Measurements from ENCODE around the gene KLC3.

Gene KLC3

GRCh38 chr19:45391346-45391745 is 50.8 kb downstream of the KLC3 start:
- ChIA-PET CTCF (interaction anchor here (1.0 to 2.4 kb wide), 4 partner anchors 9 to 89 kb away, joined by 3 to 12 read pairs (median 4); no protein-coding TSS in a partner anchor), POLR2A (no interaction called here)
- H3K4me3 ChIP-seq (ENCODE audit: low read depth, low read length), result no peak overlapping the region
- no peak for DNase-seq (ENCODE audit: low read depth, low spot score)
- TF ChIP-seq, protein P1, sequence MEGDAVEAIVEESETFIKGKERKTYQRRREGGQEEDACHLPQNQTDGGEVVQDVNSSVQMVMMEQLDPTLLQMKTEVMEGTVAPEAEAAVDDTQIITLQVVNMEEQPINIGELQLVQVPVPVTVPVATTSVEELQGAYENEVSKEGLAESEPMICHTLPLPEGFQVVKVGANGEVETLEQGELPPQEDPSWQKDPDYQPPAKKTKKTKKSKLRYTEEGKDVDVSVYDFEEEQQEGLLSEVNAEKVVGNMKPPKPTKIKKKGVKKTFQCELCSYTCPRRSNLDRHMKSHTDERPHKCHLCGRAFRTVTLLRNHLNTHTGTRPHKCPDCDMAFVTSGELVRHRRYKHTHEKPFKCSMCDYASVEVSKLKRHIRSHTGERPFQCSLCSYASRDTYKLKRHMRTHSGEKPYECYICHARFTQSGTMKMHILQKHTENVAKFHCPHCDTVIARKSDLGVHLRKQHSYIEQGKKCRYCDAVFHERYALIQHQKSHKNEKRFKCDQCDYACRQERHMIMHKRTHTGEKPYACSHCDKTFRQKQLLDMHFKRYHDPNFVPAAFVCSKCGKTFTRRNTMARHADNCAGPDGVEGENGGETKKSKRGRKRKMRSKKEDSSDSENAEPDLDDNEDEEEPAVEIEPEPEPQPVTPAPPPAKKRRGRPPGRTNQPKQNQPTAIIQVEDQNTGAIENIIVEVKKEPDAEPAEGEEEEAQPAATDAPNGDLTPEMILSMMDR (IDR thresholded peaks at IDR 0.05; ENCODE audit: insufficient read depth, low read length, missing control alignments), result no peak

DNA sequence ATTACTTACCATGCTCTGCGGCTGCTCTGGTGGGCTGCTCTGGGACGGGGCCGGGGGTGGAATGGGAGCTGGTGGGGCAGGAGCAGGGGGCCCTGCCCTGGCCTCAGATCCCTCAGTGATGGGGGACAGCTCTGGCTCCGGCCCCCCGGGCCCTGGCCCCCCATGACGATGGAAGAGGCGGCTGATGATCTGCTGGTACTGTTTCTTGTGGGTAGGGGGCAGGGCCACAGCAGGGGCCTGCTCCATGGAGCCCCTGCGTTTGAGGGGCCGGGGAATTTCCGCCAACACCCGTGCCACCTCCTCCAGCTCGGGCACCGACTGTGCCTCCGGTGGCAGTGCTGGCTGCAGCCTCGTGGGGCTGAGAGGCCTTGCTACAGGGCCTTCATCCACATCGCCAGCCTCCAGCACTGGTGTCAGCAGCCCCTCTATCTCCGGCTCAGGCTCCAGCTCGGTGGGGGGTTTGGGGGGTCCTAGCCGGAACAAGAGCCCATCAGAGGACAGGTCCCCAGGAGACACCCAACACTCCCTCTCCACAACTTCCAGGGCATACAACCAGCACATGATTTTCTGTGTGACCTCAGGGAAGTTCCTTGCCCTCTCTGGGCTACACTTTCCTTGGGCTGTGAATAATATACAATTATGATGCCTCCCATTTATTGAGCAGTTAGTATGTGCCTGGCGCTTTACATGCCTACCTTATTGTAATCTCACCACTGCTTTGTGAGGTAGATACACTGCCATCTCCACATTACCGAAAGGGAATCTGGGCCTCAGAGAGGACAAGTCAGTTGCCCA is 51.5 kb downstream of the KLC3 start:
- ChIA-PET CTCF (interaction anchor here (1.1 to 3.8 kb wide), 5 partner anchors 8 to 12 kb away, joined by 3 to 17 read pairs (median 4); partner anchors contain the start of gene PPP1R13L), POLR2A (no interaction called here)
- H3K4me3 ChIP-seq (ENCODE audit: low read depth, low read length), result no peak overlapping the region
- no peak for DNase-seq (ENCODE audit: low read depth, low spot score)
- TF ChIP-seq, protein P1 (IDR thresholded peaks at IDR 0.05; ENCODE audit: insufficient read depth, low read length, missing control alignments), result no peak

DNA sequence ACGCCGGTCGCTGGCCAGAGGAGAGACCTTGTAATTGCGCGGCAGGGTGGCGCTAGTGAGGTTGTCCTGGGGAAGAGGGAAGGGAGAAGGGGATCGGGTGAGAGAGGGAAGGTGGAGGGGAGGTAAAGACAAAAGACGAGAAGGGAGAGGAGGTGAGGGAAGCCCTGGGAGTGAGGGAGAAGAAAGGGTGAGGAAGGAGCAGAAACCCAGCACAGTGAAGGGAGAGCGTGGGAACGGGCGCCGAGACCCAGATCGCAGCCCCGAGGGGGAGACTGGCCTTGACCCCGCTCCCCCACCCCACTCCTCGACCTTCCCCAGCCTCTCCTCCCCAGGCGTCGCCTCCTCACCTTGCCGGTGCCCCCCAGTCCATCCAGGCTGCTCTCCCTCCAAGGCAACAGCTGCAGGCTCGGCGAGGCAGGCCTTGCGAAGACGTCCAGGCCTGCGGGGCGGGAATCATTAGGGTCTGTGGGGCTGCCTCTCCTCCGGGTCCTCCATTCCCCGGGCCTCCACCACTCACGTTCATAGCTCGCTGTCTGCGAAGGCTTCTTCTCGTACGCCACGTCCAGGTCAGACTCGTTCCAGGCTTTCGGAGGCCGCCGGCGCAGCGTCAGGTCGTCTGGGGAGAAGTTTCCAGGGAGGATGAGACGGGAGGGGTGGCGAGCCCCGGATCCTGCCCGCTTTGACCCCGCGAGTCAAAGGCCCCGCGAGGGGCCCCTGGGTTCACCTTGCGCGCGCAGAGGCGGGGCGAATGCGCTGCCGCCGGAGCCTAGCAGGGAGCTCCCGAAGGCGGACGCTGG is 55.5 kb downstream of the KLC3 start:
- ChIA-PET CTCF (interaction anchor here (0.9 to 3.8 kb wide), 2 partner anchors 8 to 82 kb away, joined by 3 to 17 read pairs; partner anchors contain the start of gene PPP1R13L), POLR2A (no interaction called here)
- H3K4me3 ChIP-seq (ENCODE audit: low read depth, low read length), result no peak overlapping the region
- DNase-seq (ENCODE audit: low read depth, low spot score), result no peak
- TF ChIP-seq, protein P1 (IDR thresholded peaks at IDR 0.05; ENCODE audit: insufficient read depth, low read length, missing control alignments), result no peak

GRCh38 chr19:45400192-45400591 is 59.6 kb downstream of the KLC3 start:
- POLR2A ChIA-PET, result interaction anchor here (0.7 kb wide), 1 partner anchor 8 kb away, joined by 3 read pairs; no protein-coding TSS in a partner anchor
- DNase-seq (ENCODE audit: low read depth, low spot score), result no peak
- no peak overlapping the region for H3K4me3 ChIP-seq (ENCODE audit: low read depth, low read length)
- TF ChIP-seq, protein P1 (IDR thresholded peaks at IDR 0.05; ENCODE audit: insufficient read depth, low read length, missing control alignments), result no peak
- CTCF ChIA-PET, result interaction anchor here (1.4 to 3.0 kb wide), 2 partner anchors 39 to 79 kb away, joined by 4 to 17 read pairs; no protein-coding TSS in a partner anchor
